Activated CD4-positive, alpha-beta T cell treated with anti-CD3 and anti-CD28 coated beads for 48 hours (primary cell): ENCODE results near the gene UBE2V1.

Experiments
- DNase-seq: peaks from one replicate; pipeline ENCODE4 v3.0.0-alpha.2; 2020

The UBE2V1 gene

DNA sequence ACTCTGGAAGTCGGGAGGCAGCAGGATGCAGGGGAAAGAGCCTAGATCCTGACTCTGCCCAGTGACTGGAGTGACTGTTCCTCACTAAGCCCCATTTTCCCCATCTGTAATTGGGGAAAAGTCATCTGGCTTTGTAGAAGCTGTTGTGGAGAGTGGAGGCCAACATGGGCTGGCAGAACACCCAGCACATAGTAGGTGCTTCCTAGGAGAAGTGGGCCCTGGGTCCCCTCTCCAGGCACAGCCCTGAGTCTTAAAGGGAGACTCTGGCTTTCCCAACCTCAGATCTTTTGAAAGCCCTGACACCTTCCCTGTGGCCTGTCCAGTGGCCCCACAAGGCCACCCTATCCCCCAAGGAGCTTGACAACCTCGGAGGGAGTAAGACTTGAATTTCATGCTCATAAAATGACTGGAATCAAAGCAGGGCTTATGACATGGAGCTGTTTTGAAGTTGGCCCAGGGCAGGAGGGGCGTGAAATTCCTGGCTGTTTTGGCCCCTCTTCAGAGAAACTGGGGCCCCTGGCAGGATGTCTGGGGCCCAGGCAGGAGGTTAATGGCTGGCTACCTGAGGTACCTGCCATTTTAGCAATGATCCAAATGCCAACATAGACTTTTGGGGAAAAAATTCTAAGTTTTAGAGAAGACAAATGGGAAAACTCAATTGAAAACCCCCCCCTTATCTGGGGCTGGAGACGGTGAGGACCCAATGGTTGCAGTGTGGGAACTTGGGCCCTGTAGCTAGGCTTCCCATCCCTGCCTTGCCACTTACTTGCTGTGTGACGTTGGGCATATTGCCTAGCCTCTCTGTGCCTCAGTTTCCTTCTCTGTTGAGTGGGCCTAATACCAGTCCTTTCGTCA lies 51.6 kb downstream of the UBE2V1 start:
- no peak for DNase-seq

DNA sequence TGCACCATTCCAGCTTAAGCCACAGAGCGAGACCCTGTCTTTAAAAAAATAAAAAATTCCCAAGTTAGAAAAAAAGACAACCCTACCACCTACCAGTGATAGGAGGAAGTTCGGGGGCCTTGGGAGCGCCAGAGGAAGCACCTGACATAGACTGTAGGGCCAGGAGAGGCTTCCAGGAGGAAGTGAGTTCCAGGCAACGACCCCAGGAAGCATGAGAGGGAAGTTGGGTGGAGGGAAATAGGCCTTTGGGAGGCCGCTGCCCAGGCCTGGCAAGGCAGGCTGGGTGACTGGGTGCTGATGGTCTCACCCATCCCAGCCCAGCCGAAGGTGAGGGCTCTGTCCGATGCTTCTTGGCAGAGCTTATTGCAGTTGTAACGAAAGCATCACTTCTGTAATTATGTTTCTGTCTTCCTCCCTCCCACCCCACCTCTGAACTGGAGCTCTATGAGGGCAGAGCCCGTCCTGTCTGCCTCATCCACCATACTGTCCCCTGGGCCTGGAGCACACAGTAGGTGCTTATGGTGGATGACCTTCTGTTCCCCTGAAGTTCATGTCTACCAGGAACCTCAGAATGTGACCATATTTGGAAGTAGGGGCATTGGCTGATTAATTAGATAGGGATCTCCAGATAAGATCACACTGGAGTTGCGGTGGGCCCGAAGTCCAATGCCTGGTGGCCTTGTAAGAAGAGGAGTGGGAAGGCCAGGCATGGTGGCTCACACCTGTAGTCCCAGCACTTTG lies 54.1 kb downstream of the UBE2V1 start:
- DNase-seq = no peak

GRCh38 chr20:50057714-50058053 lies 55.3 kb downstream of the UBE2V1 start:
- DNase-seq = no peak

GRCh38 chr20:50056951-50057713 lies 55.8 kb downstream of the UBE2V1 start:
- no peak for DNase-seq

GRCh38 chr20:50056408-50056926 lies 56.5 kb downstream of the UBE2V1 start:
- DNase-seq = no peak

DNA sequence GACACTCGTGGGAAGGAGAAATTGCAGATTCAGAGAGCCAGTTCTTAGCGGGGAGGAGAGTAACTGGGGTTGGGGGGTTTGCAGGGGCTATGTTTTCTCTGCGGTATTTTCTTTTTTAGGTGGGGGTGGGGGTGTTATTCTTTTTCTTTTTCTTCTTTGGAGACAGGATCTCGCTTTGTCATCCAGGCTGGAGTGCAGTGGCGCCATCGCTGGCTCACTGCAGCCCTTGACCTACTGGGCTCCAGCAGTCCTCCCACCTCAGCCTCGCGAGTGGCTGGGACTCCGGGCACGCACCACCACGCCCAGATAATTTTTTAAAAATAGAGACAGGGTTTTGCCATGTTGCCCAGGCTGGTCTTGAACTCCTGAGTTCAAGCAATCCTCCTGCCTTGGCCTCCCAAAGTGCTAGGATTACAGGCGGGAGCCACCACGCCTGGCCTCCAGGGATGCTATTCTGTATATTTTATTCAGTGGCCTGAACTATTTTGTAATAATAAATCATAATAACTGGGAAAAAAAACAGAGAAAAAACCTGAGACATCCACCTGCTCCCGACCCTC lies 57.3 kb downstream of the UBE2V1 start:
- DNase-seq = no peak

- no peak for DNase-seq
These were observed 58.1 kb downstream of the UBE2V1 start for GRCh38 chr20:50054626-50055511.

DNA sequence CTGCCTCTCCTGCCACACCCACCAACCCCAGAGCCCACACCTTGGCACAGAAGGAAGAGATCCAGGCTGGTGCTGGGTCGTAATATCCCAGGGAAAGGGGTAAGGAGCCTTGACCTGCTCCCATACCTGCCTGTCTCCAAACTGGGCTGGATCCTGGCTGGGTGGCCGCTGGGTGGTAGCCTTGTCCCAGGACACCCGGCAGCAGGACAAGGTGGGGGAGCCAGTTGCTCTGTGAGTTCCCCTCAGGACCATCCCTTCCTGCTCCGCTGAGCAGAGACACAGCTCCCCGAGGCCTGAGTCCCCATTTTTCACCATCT lies 58.8 kb downstream of the UBE2V1 start:
- DNase-seq = no peak

DNA sequence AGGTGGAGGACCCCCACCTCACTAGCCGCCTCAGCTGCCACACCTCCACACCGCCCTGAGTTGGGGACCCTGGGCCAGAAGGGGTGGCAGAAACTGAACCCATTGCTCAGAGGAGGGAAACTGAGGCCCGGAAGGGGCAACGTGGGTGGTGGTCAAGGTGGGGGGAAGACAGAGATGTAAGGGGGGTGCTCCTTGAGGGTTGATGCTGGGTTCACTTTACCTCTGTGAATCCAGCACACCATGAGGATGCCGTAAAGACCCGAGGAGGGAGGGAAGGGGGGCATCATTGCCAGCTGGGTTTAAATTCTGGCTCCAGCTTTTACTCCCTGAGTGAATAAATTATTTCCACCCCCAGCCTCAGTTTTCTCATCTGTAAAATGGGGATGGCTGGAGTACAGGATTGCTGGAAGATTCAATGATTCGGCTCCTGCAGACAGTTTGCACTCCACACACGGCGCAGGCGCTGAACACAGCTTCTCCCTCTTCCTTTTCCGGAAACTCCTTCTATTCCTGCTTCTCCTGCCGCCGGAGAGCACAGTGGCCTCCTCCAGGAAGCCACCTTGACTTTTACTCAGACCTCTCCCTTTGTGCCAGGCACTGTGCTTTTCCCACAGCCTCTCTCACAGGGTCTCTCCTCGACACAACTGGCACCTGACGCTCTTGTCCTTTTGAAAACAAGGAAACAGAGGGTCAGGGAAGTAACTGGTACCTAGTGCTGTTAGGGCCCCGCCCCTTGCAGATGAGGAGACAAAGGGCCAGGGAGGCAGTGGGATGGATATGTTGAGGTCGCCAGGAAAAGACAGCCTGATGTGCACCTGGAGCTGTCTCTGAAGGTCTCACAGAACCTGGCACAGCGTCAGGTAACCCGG lies 59.4 kb downstream of the UBE2V1 start:
- DNase-seq = no peak

DNA sequence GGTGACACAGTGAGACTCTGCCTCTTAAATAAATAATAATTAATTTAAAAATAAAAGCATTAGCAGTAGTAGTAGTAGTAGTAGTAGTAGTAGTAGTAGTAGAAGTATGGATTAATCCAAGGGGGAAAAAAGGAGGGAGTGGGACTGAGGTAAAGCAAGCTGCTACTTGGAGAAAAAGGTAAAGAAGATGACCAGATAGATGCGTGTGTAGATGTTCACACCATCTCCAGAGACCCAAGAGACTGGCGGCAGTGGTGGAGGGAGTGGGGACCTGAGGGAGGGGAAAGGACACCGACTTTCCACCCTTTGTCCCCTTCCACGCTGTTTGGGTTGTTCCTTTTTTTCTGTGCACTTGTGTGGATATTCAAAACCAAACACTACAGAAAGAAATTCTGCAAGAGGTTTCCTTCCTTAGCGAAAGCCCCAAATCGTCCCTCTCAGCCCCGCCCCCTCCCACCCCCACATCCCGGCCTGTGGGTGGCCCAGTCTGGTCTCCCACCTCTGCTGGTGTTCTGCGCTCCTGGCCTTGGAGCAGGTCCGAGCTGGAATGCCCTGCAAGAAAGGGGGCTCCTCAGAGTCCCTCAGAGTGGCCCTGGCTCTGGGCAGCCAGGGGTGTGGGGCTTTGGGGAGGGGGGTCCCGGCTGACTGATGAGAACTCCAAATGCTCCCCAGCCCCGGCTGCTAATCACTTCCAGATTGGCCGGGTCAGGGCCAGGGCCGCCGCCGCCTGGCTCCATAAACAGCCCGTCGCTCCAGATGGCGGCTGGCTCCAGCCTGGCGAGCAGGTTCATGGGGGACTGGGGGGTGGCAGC lies 60.2 kb downstream of the UBE2V1 start:
- no peak for DNase-seq

- DNase-seq = no peak
These were observed 62.2 kb downstream of the UBE2V1 start for GRCh38 chr20:50050660-50051308.

GRCh38 chr20:50050214-50050613 lies 62.7 kb downstream of the UBE2V1 start:
- DNase-seq = no peak

GRCh38 chr20:50049442-50050026 lies 63.4 kb downstream of the UBE2V1 start:
- DNase-seq = no peak

DNA sequence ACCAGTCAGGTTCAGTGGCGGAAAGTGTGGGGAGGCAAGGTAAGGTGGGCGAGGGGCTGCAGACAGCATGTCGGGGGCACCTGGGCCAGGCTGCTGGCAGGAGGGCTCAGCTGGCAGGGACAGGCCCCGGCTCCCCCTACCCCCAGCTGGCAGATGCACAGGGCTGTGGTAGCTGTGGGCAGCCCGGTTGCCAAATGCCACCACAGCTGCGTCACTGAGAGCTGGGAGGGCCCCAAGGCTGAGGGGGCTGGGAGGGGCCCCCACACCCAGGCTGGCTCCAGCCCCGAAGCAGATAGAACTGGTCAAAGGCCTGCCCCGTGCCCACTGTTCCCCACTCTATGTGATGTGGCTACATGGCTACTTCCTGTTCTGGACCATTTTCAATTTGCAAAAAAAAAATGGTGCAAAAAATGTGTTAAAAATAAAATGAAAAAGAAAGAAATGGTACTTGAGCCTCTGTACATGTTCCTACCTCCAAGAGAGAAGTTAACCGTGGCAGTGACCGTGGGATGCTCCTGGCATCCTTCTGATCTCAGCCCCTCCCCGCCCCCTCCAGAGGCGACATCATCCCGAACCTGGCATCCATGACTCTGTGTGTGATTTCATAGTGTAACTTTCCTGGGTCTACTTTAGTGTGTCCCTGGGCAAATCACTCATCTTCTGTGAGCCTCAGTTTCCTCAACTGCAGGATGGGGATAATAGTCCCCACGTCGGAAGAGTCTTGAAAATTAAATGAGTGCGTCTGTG lies 64.4 kb downstream of the UBE2V1 start:
- DNase-seq = peak; percentile 30

GRCh38 chr20:50044353-50044960 lies 68.5 kb downstream of the UBE2V1 start:
- no peak for DNase-seq

- no peak for DNase-seq
These were observed 69.2 kb downstream of the UBE2V1 start for GRCh38 chr20:50043573-50044352.
